ENCODE data around the gene AK2. TPM values are rescaled to one million over a fixed set of nuclear protein-coding genes. Genes with fewer than 3 reads are reported as not detected.
A peak's percentile ranks its signal among the peaks of the same experiment; 100 is the strongest.

Gene AK2
- total and polyA plus RNA-seq, 10 of the 15 experiments (the other 5 are each of a cell fraction or from before 2014, with no cell fraction given) = 52.3 to 500 (median 278) TPM

- TF ChIP-seq ZNF687 (IDR thresholded peaks at IDR 0.05) (peak; percentile 91), IRF5 (IDR thresholded peaks at IDR 0.05; ENCODE audit: borderline replicate concordance) (0 out of 2 replicates have a peak, but pooled peaks have one; percentile 15), ZNF207 (IDR thresholded peaks at IDR 0.05; ENCODE audit: borderline replicate concordance) (peak; percentile 57; the same call in 1 of the 2 replicates), BACH1 (IDR thresholded peaks at IDR 0.05; ENCODE audit: borderline replicate concordance) (peak; percentile 33; the same call in 1 of the 2 replicates), LARP7 (IDR thresholded peaks at IDR 0.05) (peak; percentile 70; the same call in 1 of the 2 replicates), BCLAF1 (IDR thresholded peaks at IDR 0.05) (no peak), SREBF2 (IDR thresholded peaks at IDR 0.05; ENCODE audit: low read length) (no peak), JUNB (IDR thresholded peaks at IDR 0.05) (no peak), FOS (IDR thresholded peaks at IDR 0.05; ENCODE audit: borderline replicate concordance, extremely low read depth, insufficient read length) (peak; percentile 94), IRF4 (IDR thresholded peaks at IDR 0.05; ENCODE audit: low read depth, low read length) (0 out of 2 replicates have a peak, but pooled peaks have one; percentile 11), GABPA (IDR thresholded peaks at IDR 0.05; ENCODE audit: low read depth) (peak; percentile 85), BHLHE40 (IDR thresholded peaks at IDR 0.05; ENCODE audit: borderline replicate concordance in 1 of 2, low read depth in 2 of 2, low read length in 1 of 2) (peak; percentile 74 to 94), ZZZ3 (IDR thresholded peaks at IDR 0.05; ENCODE audit: control insufficient read depth, insufficient read length, low read depth) (no peak), SIN3A (IDR thresholded peaks at IDR 0.05; ENCODE audit: low read depth, low read length) (0 out of 2 replicates have a peak, but pooled peaks have one; percentile 67), POLR2A (IDR thresholded peaks at IDR 0.05; ENCODE audit: low read depth, low read length) (peak; percentile 92), MYC (IDR thresholded peaks at IDR 0.05; ENCODE audit: insufficient read depth, insufficient read length, insufficient replicate concordance, low read length, severe bottlenecking) (peak; percentile 76), BCL11A (IDR thresholded peaks at IDR 0.05; ENCODE audit: low read depth, low read length) (no peak), RBBP5 (conservative IDR thresholded peaks at IDR 0.05) (no peak), CEBPB (IDR thresholded peaks at IDR 0.05; ENCODE audit: borderline replicate concordance in 1 of 2, low read depth in 2 of 2, low read length in 2 of 2) (no peak)
Measured at GRCh38 chr1:33036526-33037503, at the start of gene AK2 (continued).
